Right ventricle myocardium inferior (tissue), 1 donor: ENCODE results near the gene DEK. TPM values are rescaled to one million over a fixed set of nuclear protein-coding genes. Genes with fewer than 3 reads are reported as not detected.

Source experiments
- ATAC-seq: fragments of 200-7000 bp; cut with Tn5 transposase; one replicate; pipeline ENCODE4 v1.9.1; 2020; ENCODE audit warnings: mild to moderate bottlenecking, moderate library complexity
- DNase-seq: peaks from one replicate; pipeline ENCODE4 v3.0.0; 2021; ENCODE audit errors: missing footprints
- intact Hi-C: fragments of 100-400 bp; cut with DNase I; formaldehyde crosslinking; loops from one replicate; pipeline ENCODE4 v1.11.0; 2022
- total RNA-seq: library from RNA; stranded (reverse); fragmentation: NEBNext Ultra II Directional; extraction: Animal tissue kit (Norgen Biotek cat#: 25700); gene quantifications from one replicate; pipeline ENCODE4 v1.2.1, GENCODE V29; 2021
- donor health status: DM: no; HTN: yes; CAD: no; lungs with severe emphysema.

DEK gene
- total RNA-seq, 1 donor from 2014 or later: 68.6 TPM

GRCh38 chr6:18269253-18269652, 4.9 kb upstream of the DEK start:
- ATAC-seq: no peak
- intact Hi-C loops: no loop called here
- DNase-seq: no peak

- ATAC-seq (no peak), DNase-seq (no peak)
- intact Hi-C loops: no loop called here
Measured at GRCh38 chr6:18268066-18268465, 3.7 kb upstream of the DEK start.

- no peak for DNase-seq
- intact Hi-C loops: no loop called here
- no peak for ATAC-seq
Measured at GRCh38 chr6:18266523-18266912, 2.2 kb upstream of the DEK start.

- intact Hi-C loops: loop anchor here (2.0 kb wide), 1 partner anchor 239 kb away; no protein-coding TSS in a partner anchor
- no peak for ATAC-seq
- DNase-seq: peak; percentile 60
Measured at GRCh38 chr6:18265787-18266522, 1.6 kb upstream of the DEK start.

GRCh38 chr6:18264923-18265377, 620 bp upstream of the DEK start:
- DNase-seq: no peak
- no peak for ATAC-seq
- intact Hi-C loops: loop anchor here (2.0 to 5.0 kb wide), 3 partner anchors 43 to 240 kb away; partner anchors contain the start of genes KDM1B and TPMT

GRCh38 chr6:18263418-18264218, 712 bp downstream of the DEK start:
- ATAC-seq (no peak), DNase-seq (peak; percentile 79)
- intact Hi-C loops: loop anchor here (2.0 to 5.0 kb wide), 3 partner anchors 41 to 241 kb away; partner anchors contain the start of genes KDM1B and TPMT

- DNase-seq (no peak), ATAC-seq (no peak)
- intact Hi-C loops: loop anchor here (5.0 kb wide), 2 partner anchors 41 to 106 kb away; partner anchors contain the start of genes KDM1B and TPMT
Measured at GRCh38 chr6:18262702-18263417, 1.5 kb downstream of the DEK start.

- ATAC-seq: no peak
- DNase-seq: no peak
- intact Hi-C loops: loop anchor here (5.0 kb wide), 2 partner anchors 40 to 105 kb away; partner anchors contain the start of genes KDM1B and TPMT
Measured at GRCh38 chr6:18261877-18262276, 2.5 kb downstream of the DEK start.

- DNase-seq (peak; percentile 37), ATAC-seq (no peak)
- intact Hi-C loops: loop anchor here (5.0 kb wide), 2 partner anchors 38 to 103 kb away; partner anchors contain the start of genes KDM1B and TPMT
Measured at GRCh38 chr6:18260448-18261106, 3.8 kb downstream of the DEK start.

GRCh38 chr6:18259675-18260447, 4.5 kb downstream of the DEK start:
- DNase-seq: no peak
- ATAC-seq: no peak
- intact Hi-C loops: loop anchor here (5.0 kb wide), 2 partner anchors 38 to 103 kb away; partner anchors contain the start of genes KDM1B and TPMT

- ATAC-seq: no peak
- DNase-seq: no peak
Measured at GRCh38 chr6:18254793-18255192, 9.5 kb downstream of the DEK start.

GRCh38 chr6:18253635-18254034, 10.7 kb downstream of the DEK start:
- intact Hi-C loops: no loop called here
- ATAC-seq: no peak

More at GRCh38 chr6:18254793-18255192, 9.5 kb downstream of the DEK start:
- intact Hi-C loops: no loop called here

GRCh38 chr6:18249271-18249670, 15.1 kb downstream of the DEK start:
- DNase-seq (no peak), ATAC-seq (no peak)
- intact Hi-C loops: no loop called here

More at GRCh38 chr6:18253635-18254034, 10.7 kb downstream of the DEK start:
- peak; percentile 57 for DNase-seq

GRCh38 chr6:18248698-18249097, 15.6 kb downstream of the DEK start:
- DNase-seq (no peak), ATAC-seq (no peak)
- intact Hi-C loops: no loop called here

- no peak for ATAC-seq
- intact Hi-C loops: no loop called here
- no peak for DNase-seq
Measured at GRCh38 chr6:18247002-18247401, 17.3 kb downstream of the DEK start.

- intact Hi-C loops: no loop called here
- ATAC-seq: no peak
Measured at GRCh38 chr6:18246205-18246604, 18.1 kb downstream of the DEK start.

GRCh38 chr6:18245642-18246041, 18.7 kb downstream of the DEK start:
- intact Hi-C loops: no loop called here
- no peak for DNase-seq
- no peak for ATAC-seq

More at GRCh38 chr6:18246205-18246604, 18.1 kb downstream of the DEK start:
- no peak for DNase-seq
